Left ventricle myocardium inferior (tissue), 1 donor: Measurements from ENCODE around the gene DCTN4. TPM values are rescaled to one million over a fixed set of nuclear protein-coding genes. Genes with fewer than 3 reads are reported as not detected.

Experiments
- DNase-seq: peaks from one replicate; pipeline ENCODE4 v3.0.0-alpha.2; 2020
- H3K27ac ChIP-seq: fragments of 200-600 bp; replicated peaks from 2 replicates; pipeline ENCODE4 v1.8.0; 2021
- H3K27me3 ChIP-seq: fragments of 200-600 bp; 2 replicates; pipeline ENCODE4 v1.8.0; 2021; ENCODE audit warnings: low read depth
- H3K36me3 ChIP-seq: fragments of 200-600 bp; 2 replicates; pipeline ENCODE4 v1.8.0; 2021
- H3K4me1 ChIP-seq: fragments of 200-600 bp; 2 replicates; pipeline ENCODE4 v1.8.0; 2021
- H3K4me3 ChIP-seq: fragments of 200-600 bp; 2 replicates; pipeline ENCODE4 v1.8.0; 2021; ENCODE audit warnings: mild to moderate bottlenecking, moderate library complexity
- H3K9me3 ChIP-seq: fragments of 200-600 bp; replicated peaks from 2 replicates; pipeline ENCODE4 v1.8.0; 2021
- intact Hi-C: fragments of 100-400 bp; cut with micrococcal nuclease; formaldehyde crosslinking; loops from one replicate; pipeline ENCODE4 v1.11.0; 2022
- total RNA-seq: library from RNA; stranded (reverse); fragmentation: NEBNext Ultra II Directional; extraction: Animal tissue kit (Norgen Biotek cat#: 25700); gene quantifications from one replicate; pipeline ENCODE4 v1.2.1, GENCODE V29; 2021
- TF ChIP-seq, protein P1 (sequence below): fragments of 200-600 bp; IDR thresholded peaks from 2 replicates; pipeline ENCODE4 v1.8.0; 2021; ENCODE audit warnings: antibody characterized with exemption, mild to moderate bottlenecking, borderline replicate concordance
- donor health status: DM: no; HTN: yes; CAD: no; lungs with severe emphysema.

Gene DCTN4
- total RNA-seq, 1 donor from 2014 or later = 43.1 TPM

GRCh38 chr5:150703762-150704161 lies 55.1 kb downstream of the DCTN4 start:
- no peak for DNase-seq
- peaks cover 6% of the 10 kb centered on the region for H3K36me3 ChIP-seq
- H3K4me1 ChIP-seq = peaks cover 32% of the 10 kb centered on the region
- H3K4me3 ChIP-seq = no peak overlapping the region
- TF ChIP-seq, protein P1, sequence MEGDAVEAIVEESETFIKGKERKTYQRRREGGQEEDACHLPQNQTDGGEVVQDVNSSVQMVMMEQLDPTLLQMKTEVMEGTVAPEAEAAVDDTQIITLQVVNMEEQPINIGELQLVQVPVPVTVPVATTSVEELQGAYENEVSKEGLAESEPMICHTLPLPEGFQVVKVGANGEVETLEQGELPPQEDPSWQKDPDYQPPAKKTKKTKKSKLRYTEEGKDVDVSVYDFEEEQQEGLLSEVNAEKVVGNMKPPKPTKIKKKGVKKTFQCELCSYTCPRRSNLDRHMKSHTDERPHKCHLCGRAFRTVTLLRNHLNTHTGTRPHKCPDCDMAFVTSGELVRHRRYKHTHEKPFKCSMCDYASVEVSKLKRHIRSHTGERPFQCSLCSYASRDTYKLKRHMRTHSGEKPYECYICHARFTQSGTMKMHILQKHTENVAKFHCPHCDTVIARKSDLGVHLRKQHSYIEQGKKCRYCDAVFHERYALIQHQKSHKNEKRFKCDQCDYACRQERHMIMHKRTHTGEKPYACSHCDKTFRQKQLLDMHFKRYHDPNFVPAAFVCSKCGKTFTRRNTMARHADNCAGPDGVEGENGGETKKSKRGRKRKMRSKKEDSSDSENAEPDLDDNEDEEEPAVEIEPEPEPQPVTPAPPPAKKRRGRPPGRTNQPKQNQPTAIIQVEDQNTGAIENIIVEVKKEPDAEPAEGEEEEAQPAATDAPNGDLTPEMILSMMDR = no peak
- intact Hi-C loops = loop anchor here (10.0 kb wide), 1 partner anchor 139 kb away; no protein-coding TSS in a partner anchor
- H3K9me3 ChIP-seq = no peaks in the 10 kb centered on the region
- no peak overlapping the region for H3K27ac ChIP-seq
- no peaks in the 10 kb centered on the region for H3K27me3 ChIP-seq

GRCh38 chr5:150700594-150701377 lies 58.0 kb downstream of the DCTN4 start, which contains the start of gene RBM22:
RBM22 (minus strand) TSS chr5:150701062; CDS start chr5:150700985, 77 bp downstream.
- Histone ChIP-seq H3K9me3 (no peaks in the 10 kb centered on the region), H3K27ac (peak within 1 kb of the TSS; percentile 97), H3K4me1 (peaks cover 30% of the 10 kb centered on the region), H3K4me3 (peak within 1 kb of the TSS; percentile 94), H3K36me3 (peaks cover 32% of the 10 kb centered on the region), H3K27me3 (no peaks in the 10 kb centered on the region)
- TF ChIP-seq, protein P1 = peak; percentile 72
- DNase-seq = peak; percentile 95
- intact Hi-C loops = loop anchor here (10.0 kb wide), 1 partner anchor 136 kb away; no protein-coding TSS in a partner anchor

DNA sequence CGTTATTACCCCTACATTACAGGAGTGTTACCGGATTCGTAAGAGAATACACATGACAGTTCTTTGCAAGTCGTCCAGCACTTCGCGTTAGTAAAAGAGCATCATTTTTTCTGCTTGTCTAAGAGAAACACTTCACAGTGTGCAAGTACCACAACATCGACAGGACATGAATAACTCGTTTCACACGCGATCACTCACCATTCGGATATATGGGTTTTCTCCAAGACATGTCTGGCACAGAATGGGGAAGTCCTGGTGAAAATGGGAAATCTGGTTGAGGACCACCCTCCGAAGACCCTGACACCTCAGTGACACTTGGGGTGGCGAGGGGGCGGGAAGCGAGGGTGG lies 58.6 kb downstream of the DCTN4 start:
- intact Hi-C loops = loop anchor here (10.0 kb wide), 1 partner anchor 135 kb away; no protein-coding TSS in a partner anchor
- Histone ChIP-seq H3K27me3 (no peaks in the 10 kb centered on the region), H3K27ac (peak overlapping the region; percentile 97), H3K4me3 (peak overlapping the region; percentile 94), H3K4me1 (peaks cover 30% of the 10 kb centered on the region), H3K36me3 (peaks cover 38% of the 10 kb centered on the region), H3K9me3 (no peaks in the 10 kb centered on the region)
- DNase-seq = no peak
- TF ChIP-seq, protein P1 = no peak

GRCh38 chr5:150694612-150695011 lies 64.2 kb downstream of the DCTN4 start:
- DNase-seq = no peak
- Histone ChIP-seq H3K9me3 (no peaks in the 10 kb centered on the region), H3K4me3 (no peak overlapping the region), H3K36me3 (peaks cover 94% of the 10 kb centered on the region), H3K27ac (no peak overlapping the region), H3K4me1 (peaks cover 10% of the 10 kb centered on the region), H3K27me3 (no peaks in the 10 kb centered on the region)
- TF ChIP-seq, protein P1 = no peak
- intact Hi-C loops = no loop called here

GRCh38 chr5:150692276-150692675 lies 66.5 kb downstream of the DCTN4 start:
- DNase-seq = no peak
- no peaks in the 10 kb centered on the region for H3K4me1 ChIP-seq
- H3K4me3 ChIP-seq = no peak overlapping the region
- H3K27me3 ChIP-seq = no peaks in the 10 kb centered on the region
- H3K27ac ChIP-seq = no peak overlapping the region
- H3K9me3 ChIP-seq = no peaks in the 10 kb centered on the region
- TF ChIP-seq, protein P1 = no peak
- peaks cover 85% of the 10 kb centered on the region for H3K36me3 ChIP-seq
- intact Hi-C loops = no loop called here
